HepG2 (cell line): ENCODE measurements around the gene GATAD2B.

Experiments
- ATF7-NPFF ChIP-seq: sonication (generic); formaldehyde crosslinking; IDR thresholded peaks from 2 replicates; pipeline ENCODE4 v1.8.1; 2023; ENCODE audit warnings: mild to moderate bottlenecking, low read depth, missing genetic modification reagents, moderate library complexity
- CTCF ChIP-seq: sonication (generic); formaldehyde crosslinking; IDR thresholded peaks from 2 replicates; pipeline ENCODE4 v1.5.0; 2020; ENCODE audit warnings: mild to moderate bottlenecking, missing genetic modification reagents, moderate library complexity
- NBN ChIP-seq: fragments of 450-650 bp; conservative IDR thresholded peaks from 2 replicates; pipeline ENCODE4 v1.6.1; 2017
- POLR2A ChIP-seq, 2 experiments: IDR thresholded peaks; 2 replicates each; pipeline ENCODE4 v1.6.1; 2011; ENCODE audit warnings: low read depth in 2 of 2, low read length in 2 of 2, mild to moderate bottlenecking in 1 of 2, moderate library complexity in 1 of 2; ENCODE audit not compliant: insufficient read depth in 1 of 2
- ZFP36 ChIP-seq: fragments of 150-350 bp; IDR thresholded peaks from 2 replicates; pipeline ENCODE4 v1.6.1; 2018; ENCODE audit warnings: borderline replicate concordance, low read length, low read depth; ENCODE audit not compliant: partially characterized antibody

DNA sequence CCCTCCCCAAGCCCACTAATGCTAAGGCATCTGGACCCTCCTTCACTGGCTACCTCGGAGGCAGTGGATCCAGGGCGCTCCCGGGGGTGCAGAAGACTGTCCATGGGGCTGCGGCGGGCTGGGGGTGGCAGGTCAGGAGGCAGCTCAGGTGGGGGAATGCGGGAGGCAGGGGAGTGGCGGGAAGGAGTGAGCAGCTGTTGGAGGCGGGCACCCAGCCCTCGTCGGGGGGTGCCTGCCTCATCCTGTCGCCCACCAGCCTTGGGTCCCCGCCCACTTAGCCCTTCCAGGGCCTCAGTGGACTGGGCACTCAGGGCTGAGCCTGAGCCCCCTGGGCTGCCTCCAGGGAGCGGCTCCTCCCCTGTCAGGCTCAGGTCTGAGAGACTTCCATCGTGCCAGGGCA is 10.7 kb upstream of the GATAD2B start:
- TF ChIP-seq ZFP36 (no peak), POLR2A (IDR thresholded peaks at IDR 0.05; ENCODE audit: insufficient read depth in 1 of 2, low read depth in 2 of 2, low read length in 2 of 2) (no peak), CTCF (CRISPR knock-in tag) (no peak), ATF7-NPFF (CRISPR knock-in tag) (no peak), NBN (no peak)
